ENCODE results near the gene GMEB2.

GRCh38 chr20:63656451-63656850 lies 29.6 kb upstream of the GMEB2 start:
- no peak for TF ChIP-seq CTCF (IDR thresholded peaks at IDR 0.05)
- no peak for TF ChIP-seq POLR2A (IDR thresholded peaks at IDR 0.05)
